Mesendoderm (in vitro differentiated cells): Measurements from ENCODE around the gene NCKAP5L.

Experiments used
- DNase-seq: peaks from one replicate; pipeline ENCODE4 v3.0.0; 2013
- H2AK5ac ChIP-seq: 2 replicates; pipeline ENCODE4 v1.6.1; 2013; ENCODE audit warnings: low read length, inconsistent platforms
- H2BK120ac ChIP-seq: 2 replicates; pipeline ENCODE4 v1.6.1; 2013; ENCODE audit warnings: low read depth, mild to moderate bottlenecking, low read length, moderate library complexity, mixed read lengths
- H2BK15ac ChIP-seq: replicated peaks from 2 replicates; pipeline ENCODE4 v1.6.1; 2013; ENCODE audit warnings: low read depth, mild to moderate bottlenecking, moderate library complexity
- H2BK5ac ChIP-seq: 2 replicates; pipeline ENCODE4 v1.6.1; 2013; ENCODE audit warnings: low read length, inconsistent platforms
- H3K18ac ChIP-seq: 2 replicates; pipeline ENCODE4 v1.6.1; 2013; ENCODE audit warnings: mild to moderate bottlenecking, low read length, mixed read lengths
- H3K23ac ChIP-seq: one replicate; pipeline ENCODE4 v1.6.1; 2013; ENCODE audit warnings: low read length
- H3K27ac ChIP-seq: 2 replicates; pipeline ENCODE4 v1.5.1; 2013; ENCODE audit warnings: low read depth, mild to moderate bottlenecking, inconsistent platforms, low read length, moderate library complexity
- H3K27me3 ChIP-seq: 2 replicates; pipeline ENCODE4 v1.6.1; 2013; ENCODE audit warnings: low read length, control low read depth, mild to moderate bottlenecking, inconsistent platforms; ENCODE audit not compliant: insufficient read depth, poor library complexity
- H3K36me3 ChIP-seq: 2 replicates; pipeline ENCODE4 v1.6.1; 2013; ENCODE audit warnings: low read length, inconsistent platforms; ENCODE audit not compliant: control insufficient read depth, insufficient read depth
- H3K4ac ChIP-seq: one replicate; pipeline ENCODE4 v1.6.1; 2013; ENCODE audit warnings: low read depth, mild to moderate bottlenecking, low read length, moderate library complexity
- H3K4me1 ChIP-seq: 2 replicates; pipeline ENCODE4 v1.6.1; 2013; ENCODE audit warnings: low read depth, low read length, inconsistent platforms; ENCODE audit not compliant: control insufficient read depth
- H3K4me2 ChIP-seq: 2 replicates; pipeline ENCODE4 v1.6.1; 2013; ENCODE audit warnings: low read length
- H3K4me3 ChIP-seq: 2 replicates; pipeline ENCODE4 v1.5.1; 2013; ENCODE audit warnings: mild to moderate bottlenecking, low read length
- H3K56ac ChIP-seq: one replicate; pipeline ENCODE4 v1.6.1; 2013; ENCODE audit warnings: low read length
- H3K79me1 ChIP-seq: 2 replicates; pipeline ENCODE4 v1.6.1; 2013; ENCODE audit warnings: low read length, inconsistent platforms
- H3K79me2 ChIP-seq: 2 replicates; pipeline ENCODE4 v1.6.1; 2013; ENCODE audit warnings: mild to moderate bottlenecking, low read length; ENCODE audit not compliant: control insufficient read depth, insufficient read depth
- H3K9ac ChIP-seq: 2 replicates; pipeline ENCODE4 v1.6.1; 2013; ENCODE audit warnings: low read length, inconsistent platforms
- H4K5ac ChIP-seq: one replicate; pipeline ENCODE4 v1.6.1; 2013; ENCODE audit warnings: low read length
- H4K8ac ChIP-seq: one replicate; pipeline ENCODE4 v1.6.1; 2013; ENCODE audit warnings: low read depth, mild to moderate bottlenecking, control low read depth, low read length, moderate library complexity
- WGBS: extraction: QIAGEN DNeasy Blood & Tissue Kit; methylation state at CpG from one replicate; pipeline ENCODE4 v1.1.7; 2013; ENCODE audit warnings: low lambda C conversion rate, missing lambda C conversion rate; ENCODE audit not compliant: insufficient coverage; ENCODE audit errors: extremely low coverage; 5-methylcytosine and 5-hydroxymethylcytosine counted together

Gene NCKAP5L

GRCh38 chr12:49827401-49828099 is 663 bp downstream of the NCKAP5L start:
- H3K56ac ChIP-seq: peak overlapping the region; percentile 91
- H4K8ac ChIP-seq: no peak overlapping the region
- peak; percentile 92 for DNase-seq
- peak overlapping the region; percentile 61 for H3K4me3 ChIP-seq
- peak overlapping the region; percentile 66 for H3K4me2 ChIP-seq
- H2BK120ac ChIP-seq: no peak overlapping the region
- no peak overlapping the region for H4K5ac ChIP-seq
- H3K9ac ChIP-seq: peak overlapping the region; percentile 80
- peak overlapping the region; percentile 18 for H2AK5ac ChIP-seq
- peak overlapping the region; percentile 52 for H3K18ac ChIP-seq
- peak overlapping the region; percentile 44 for H3K4ac ChIP-seq
- peaks cover 28% of the 10 kb centered on the region for H3K79me1 ChIP-seq
- no peaks in the 10 kb centered on the region for H3K36me3 ChIP-seq
- no peaks in the 10 kb centered on the region for H3K4me1 ChIP-seq
- H2BK15ac ChIP-seq: no peak overlapping the region
- no peaks in the 10 kb centered on the region for H3K27me3 ChIP-seq
- no CpG with 5 or more reads among the region's 38 CpGs for WGBS
- peak overlapping the region; percentile 23 for H3K27ac ChIP-seq
- H2BK5ac ChIP-seq: peak overlapping the region; percentile 14
- peaks cover 30% of the 10 kb centered on the region for H3K79me2 ChIP-seq
- H3K23ac ChIP-seq: peak overlapping the region; percentile 48

GRCh38 chr12:49827051-49827400 is 1.2 kb downstream of the NCKAP5L start:
- Histone ChIP-seq H2AK5ac (peak overlapping the region; percentile 18), H2BK15ac (no peak overlapping the region), H3K36me3 (no peaks in the 10 kb centered on the region), H2BK5ac (peak overlapping the region; percentile 14), H4K5ac (no peak overlapping the region), H3K23ac (peak overlapping the region; percentile 48), H3K4ac (no peak overlapping the region), H3K4me2 (peak overlapping the region; percentile 66), H3K4me3 (peak overlapping the region; percentile 61), H4K8ac (no peak overlapping the region), H2BK120ac (no peak overlapping the region), H3K79me1 (peaks cover 28% of the 10 kb centered on the region), H3K4me1 (no peaks in the 10 kb centered on the region), H3K27ac (no peak overlapping the region), H3K18ac (no peak overlapping the region), H3K56ac (peak overlapping the region; percentile 91), H3K27me3 (no peaks in the 10 kb centered on the region), H3K79me2 (peaks cover 30% of the 10 kb centered on the region), H3K9ac (peak overlapping the region; percentile 80)
- DNase-seq: no peak
- no CpG with 5 or more reads among the region's 6 CpGs for WGBS

- no peak overlapping the region for H2AK5ac ChIP-seq
- H3K9ac ChIP-seq: no peak overlapping the region
- H3K56ac ChIP-seq: peak overlapping the region; percentile 30
- H3K79me2 ChIP-seq: peaks cover 30% of the 10 kb centered on the region
- WGBS: no CpG with 5 or more reads among the region's 4 CpGs
- H3K79me1 ChIP-seq: peaks cover 31% of the 10 kb centered on the region
- H2BK15ac ChIP-seq: no peak overlapping the region
- no peak overlapping the region for H3K27ac ChIP-seq
- no peak overlapping the region for H2BK5ac ChIP-seq
- H2BK120ac ChIP-seq: no peak overlapping the region
- no peaks in the 10 kb centered on the region for H3K36me3 ChIP-seq
- DNase-seq: no peak
- no peak overlapping the region for H4K8ac ChIP-seq
- no peak overlapping the region for H3K4ac ChIP-seq
- no peak overlapping the region for H3K18ac ChIP-seq
- H3K4me2 ChIP-seq: no peak overlapping the region
- no peak overlapping the region for H3K4me3 ChIP-seq
- H4K5ac ChIP-seq: no peak overlapping the region
- H3K27me3 ChIP-seq: no peaks in the 10 kb centered on the region
- no peak overlapping the region for H3K23ac ChIP-seq
- peaks cover 2% of the 10 kb centered on the region for H3K4me1 ChIP-seq
Observed at GRCh38 chr12:49825971-49826421, 2.2 kb downstream of the NCKAP5L start.

- H3K4me2 ChIP-seq: no peak overlapping the region
- H3K4me1 ChIP-seq: peaks cover 2% of the 10 kb centered on the region
- no peak overlapping the region for H3K56ac ChIP-seq
- H3K79me1 ChIP-seq: peaks cover 31% of the 10 kb centered on the region
- H3K4me3 ChIP-seq: no peak overlapping the region
- no peak overlapping the region for H3K27ac ChIP-seq
- H2BK120ac ChIP-seq: no peak overlapping the region
- H3K79me2 ChIP-seq: peaks cover 30% of the 10 kb centered on the region
- no peak overlapping the region for H4K5ac ChIP-seq
- WGBS: no CpG with 5 or more reads among the region's 5 CpGs
- no peak overlapping the region for H3K9ac ChIP-seq
- no peak for DNase-seq
- no peaks in the 10 kb centered on the region for H3K36me3 ChIP-seq
- no peak overlapping the region for H3K18ac ChIP-seq
- H2BK5ac ChIP-seq: no peak overlapping the region
- H2BK15ac ChIP-seq: no peak overlapping the region
- no peak overlapping the region for H3K4ac ChIP-seq
- no peak overlapping the region for H4K8ac ChIP-seq
- H3K23ac ChIP-seq: no peak overlapping the region
- no peak overlapping the region for H2AK5ac ChIP-seq
- H3K27me3 ChIP-seq: no peaks in the 10 kb centered on the region
Observed at GRCh38 chr12:49825360-49825970, 2.7 kb downstream of the NCKAP5L start.

- Histone ChIP-seq H3K27ac (no peak overlapping the region), H3K27me3 (no peaks in the 10 kb centered on the region), H3K36me3 (no peaks in the 10 kb centered on the region), H3K23ac (no peak overlapping the region), H3K4ac (no peak overlapping the region), H4K5ac (no peak overlapping the region), H3K56ac (no peak overlapping the region), H3K18ac (no peak overlapping the region), H3K79me1 (peaks cover 31% of the 10 kb centered on the region), H3K4me2 (no peak overlapping the region), H2AK5ac (no peak overlapping the region), H3K4me3 (no peak overlapping the region), H2BK120ac (no peak overlapping the region), H4K8ac (no peak overlapping the region), H3K9ac (no peak overlapping the region), H2BK5ac (no peak overlapping the region), H3K79me2 (peaks cover 30% of the 10 kb centered on the region), H3K4me1 (peaks cover 2% of the 10 kb centered on the region), H2BK15ac (no peak overlapping the region)
- no peak for DNase-seq
- WGBS: no CpG with 5 or more reads among the region's 4 CpGs
Observed at GRCh38 chr12:49824895-49825294, 3.3 kb downstream of the NCKAP5L start.
